ENCODE measurements around the gene KMT2A.
"Not testable (repeated sequence)": the region's sequence is repeated elsewhere in the genome, so short reads cannot be mapped to it uniquely, and the experiment has no call there.

The KMT2A gene

GRCh38 chr11:118435290-118435892 lies 901 bp upstream of the KMT2A start:
- peak; percentile 90 for DNase-seq

GRCh38 chr11:118436639-118437207 lies 431 bp downstream of the KMT2A start:
- peak; percentile 55 for DNase-seq

GRCh38 chr11:118437208-118438125 lies 1.2 kb downstream of the KMT2A start:
- DNase-seq = peak; percentile 71

- peak; percentile 83 for DNase-seq
Measured at GRCh38 chr11:118438314-118438931, 2.1 kb downstream of the KMT2A start.

GRCh38 chr11:118439646-118440045 lies 3.4 kb downstream of the KMT2A start:
- DNase-seq = no peak

GRCh38 chr11:118441770-118442275 lies 5.5 kb downstream of the KMT2A start:
- DNase-seq = no peak

- no peak for DNase-seq
Measured at GRCh38 chr11:118442301-118442700, 6.0 kb downstream of the KMT2A start.

GRCh38 chr11:118442908-118443589 lies 6.8 kb downstream of the KMT2A start:
- DNase-seq = no peak

- no peak for DNase-seq
Measured at GRCh38 chr11:118443590-118444218, 7.4 kb downstream of the KMT2A start.

GRCh38 chr11:118447423-118447822 lies 11.1 kb downstream of the KMT2A start:
- DNase-seq = no peak

- DNase-seq = no peak
Measured at GRCh38 chr11:118448294-118448693, 12.0 kb downstream of the KMT2A start.

- DNase-seq = no peak
Measured at GRCh38 chr11:118449316-118449918, 13.1 kb downstream of the KMT2A start.

GRCh38 chr11:118450451-118450850 lies 14.2 kb downstream of the KMT2A start:
- no peak for DNase-seq

GRCh38 chr11:118462178-118462577 lies 25.9 kb downstream of the KMT2A start:
- no peak for DNase-seq

GRCh38 chr11:118468968-118469367 lies 32.7 kb downstream of the KMT2A start:
- DNase-seq = not testable (repeated sequence)

- DNase-seq = no peak
Measured at GRCh38 chr11:118471030-118471429, 34.7 kb downstream of the KMT2A start.

- DNase-seq = no peak
Measured at GRCh38 chr11:118473537-118473936, 37.2 kb downstream of the KMT2A start.

GRCh38 chr11:118476676-118477075 lies 40.4 kb downstream of the KMT2A start:
- no peak for DNase-seq

GRCh38 chr11:118481238-118481637 lies 44.9 kb downstream of the KMT2A start:
- not testable (repeated sequence) for DNase-seq

GRCh38 chr11:118484405-118484804 lies 48.1 kb downstream of the KMT2A start:
- DNase-seq = no peak

GRCh38 chr11:118485273-118485672 lies 49.0 kb downstream of the KMT2A start:
- no peak for DNase-seq

Data from islet precursor cell (in vitro differentiated cells).